Epithelial cell of umbilical artery (primary cell): ENCODE data around the gene REG3G. TPM values are rescaled to one million over a fixed set of nuclear protein-coding genes. Genes with fewer than 3 reads are reported as not detected.

ENCODE experiments used
- total RNA-seq: library from RNA; depleted of rRNA; stranded (reverse); fragments of >200 nt; gene quantifications from 2 replicates; pipeline ENCODE4 v1.2.3, GENCODE V29; 2014

REG3G gene
- total RNA-seq = not detected in 2 replicates

GRCh38 chr2:79025421-79025820 is at the start of gene REG3G:
Gene REG3G, plus strand, starts transcription at chr2:79025702. Its CDS starts 392 bp downstream, at chr2:79026094.

Other genes with a start within 250 kb of the REG3G start
- gene REG1B, start 62.3 kb downstream of the REG3G start, total RNA-seq = not detected in 2 replicates
- gene REG1A, start 94.8 kb downstream of the REG3G start, total RNA-seq = not detected in 2 replicates
- not detected in 2 replicates for gene REG3A, start 134.1 kb downstream of the REG3G start, total RNA-seq